ENCODE measurements around the gene SLC2A6. TPM values are rescaled to one million over a fixed set of nuclear protein-coding genes. Genes with fewer than 3 reads are reported as not detected.

Gene SLC2A6
- total and polyA plus RNA-seq, 10 of the 15 experiments (the other 5 are each of a cell fraction or from before 2014, with no cell fraction given), result 1.1 to 37.9 (median 18.3) TPM

DNA sequence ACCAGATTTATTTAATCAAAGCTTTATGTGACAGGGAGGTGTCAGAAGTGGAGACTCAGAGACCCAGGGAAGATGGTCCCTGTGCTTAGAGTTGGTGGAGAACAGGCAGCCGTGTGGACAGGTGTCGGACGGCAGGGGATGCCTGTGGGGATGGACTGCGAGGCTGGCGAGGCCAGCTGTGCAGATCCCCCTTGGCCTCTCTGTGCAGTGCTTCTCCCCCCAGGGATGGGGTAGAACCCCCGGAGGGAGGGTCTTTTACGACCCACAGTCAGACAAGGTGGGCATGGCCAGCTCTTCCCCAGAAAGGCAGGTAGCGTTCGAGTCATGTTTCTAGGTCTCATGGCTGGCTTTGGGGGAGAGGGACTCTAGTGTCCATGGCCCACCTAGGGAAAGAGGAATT is 4.7 kb upstream of the SLC2A6 start:
- DNase-seq (ENCODE audit: low read depth, low spot score) (no peak), ATAC-seq (no peak), FAIRE-seq (no peak)
- in situ Hi-C loops (cut with MboI), result loop anchor here (5.0 kb wide), 1 partner anchor 76 kb away; no protein-coding TSS in a partner anchor
- Histone ChIP-seq H3K27ac (ENCODE audit: control insufficient read depth, insufficient read depth) (no peak overlapping the region), H4K20me1 (ENCODE audit: control insufficient read depth, insufficient read depth) (no peaks in the 10 kb centered on the region), H3K36me3 (ENCODE audit: control insufficient read depth in 2 of 2, insufficient read depth in 2 of 2, low read length in 1 of 2) (no peaks in the 10 kb centered on the region), H2AFZ (ENCODE audit: control insufficient read depth, low read depth, low read length) (no peak overlapping the region), H3K4me3 (no peak overlapping the region), H3K9me3 (replicated peaks; ENCODE audit: control insufficient read depth, insufficient read depth, low read length) (no peaks in the 10 kb centered on the region; the same call in 2 of the 3 replicates), H3K9ac (ENCODE audit: control insufficient read depth, insufficient read depth, low read length) (no peak overlapping the region), H3K4me2 (ENCODE audit: control insufficient read depth, insufficient read depth) (no peak overlapping the region), H3K79me2 (ENCODE audit: control insufficient read depth, insufficient read depth, low read length) (peaks cover 3% of the 10 kb centered on the region), H3K4me1 (ENCODE audit: control insufficient read depth, insufficient read depth, low read length) (peaks cover 3% of the 10 kb centered on the region), H3K27me3 (replicated peaks in 1 of 2; ENCODE audit: control insufficient read depth in 2 of 2, insufficient read depth in 2 of 2, low read length in 1 of 2) (no peaks in the 10 kb centered on the region; a peak in 1 of 4 replicates)
- ChIA-PET RAD21 (ENCODE audit: unreplicated experiment) (no interaction called here), CTCF (interaction anchor here (0.6 to 7.7 kb wide), 3 partner anchors 46 to 296 kb away, joined by 3 to 61 read pairs (median 4); no protein-coding TSS in a partner anchor), SMC1A (ENCODE audit: uncharacterized antibody, unreplicated experiment) (no interaction called here), POLR2A (no interaction called here)
- intact Hi-C loops (cut with micrococcal nuclease; ENCODE audit: unreplicated experiment), result loop anchor here (10.0 kb wide), 1 partner anchor 459 kb away; no protein-coding TSS in a partner anchor
- TF ChIP-seq SREBF1 (IDR thresholded peaks at IDR 0.05; ENCODE audit: low read length), result no peak
- TF ChIP-seq, protein P1, sequence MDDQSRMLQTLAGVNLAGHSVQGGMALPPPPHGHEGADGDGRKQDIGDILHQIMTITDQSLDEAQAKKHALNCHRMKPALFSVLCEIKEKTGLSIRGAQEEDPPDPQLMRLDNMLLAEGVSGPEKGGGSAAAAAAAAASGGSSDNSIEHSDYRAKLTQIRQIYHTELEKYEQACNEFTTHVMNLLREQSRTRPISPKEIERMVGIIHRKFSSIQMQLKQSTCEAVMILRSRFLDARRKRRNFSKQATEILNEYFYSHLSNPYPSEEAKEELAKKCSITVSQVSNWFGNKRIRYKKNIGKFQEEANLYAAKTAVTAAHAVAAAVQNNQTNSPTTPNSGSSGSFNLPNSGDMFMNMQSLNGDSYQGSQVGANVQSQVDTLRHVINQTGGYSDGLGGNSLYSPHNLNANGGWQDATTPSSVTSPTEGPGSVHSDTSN (IDR thresholded peaks at IDR 0.05; ENCODE audit: insufficient replicate concordance, low read depth, low read length), result no peak
- no peak for TF ChIP-seq ZSCAN29 (IDR thresholded peaks at IDR 0.05)
- TF ChIP-seq RELB (IDR thresholded peaks at IDR 0.05; ENCODE audit: low read depth), result no peak
- TF ChIP-seq, protein P2, sequence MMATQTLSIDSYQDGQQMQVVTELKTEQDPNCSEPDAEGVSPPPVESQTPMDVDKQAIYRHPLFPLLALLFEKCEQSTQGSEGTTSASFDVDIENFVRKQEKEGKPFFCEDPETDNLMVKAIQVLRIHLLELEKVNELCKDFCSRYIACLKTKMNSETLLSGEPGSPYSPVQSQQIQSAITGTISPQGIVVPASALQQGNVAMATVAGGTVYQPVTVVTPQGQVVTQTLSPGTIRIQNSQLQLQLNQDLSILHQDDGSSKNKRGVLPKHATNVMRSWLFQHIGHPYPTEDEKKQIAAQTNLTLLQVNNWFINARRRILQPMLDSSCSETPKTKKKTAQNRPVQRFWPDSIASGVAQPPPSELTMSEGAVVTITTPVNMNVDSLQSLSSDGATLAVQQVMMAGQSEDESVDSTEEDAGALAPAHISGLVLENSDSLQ (IDR thresholded peaks at IDR 0.05), result no peak
- no peak for TF ChIP-seq ZBTB33 (IDR thresholded peaks at IDR 0.05)
- no TSS peak for BruUV-seq (replicated peaks)
- 68% methylated on average over 9 of the region's 9 CpGs for WGBS (ENCODE audit: insufficient coverage, insufficient replicate concordance, low lambda C conversion rate, missing lambda C conversion rate)
